H1 (cell line): ENCODE results near the gene ARHGAP24.

Experiments
- BRCA1 ChIP-seq: IDR thresholded peaks from 2 replicates; pipeline ENCODE4 v1.6.1; 2012; ENCODE audit warnings: low read depth, low read length, improper control_type of control experiment
- TF ChIP-seq, protein P1 (sequence below), 3 experiments: IDR thresholded peaks; 1 replicate in 2 of 3; 2 replicates in 1 of 3; pipeline versions ENCODE4 v1.5.1 to v1.6.1; 2011; ENCODE audit warnings: low read length in 3 of 3, mild to moderate bottlenecking in 3 of 3, inconsistent platforms in 2 of 3, low read depth in 1 of 3, moderate library complexity in 1 of 3; ENCODE audit not compliant: insufficient read depth in 1 of 3; ENCODE audit errors: control extremely low read depth in 1 of 3

DNA sequence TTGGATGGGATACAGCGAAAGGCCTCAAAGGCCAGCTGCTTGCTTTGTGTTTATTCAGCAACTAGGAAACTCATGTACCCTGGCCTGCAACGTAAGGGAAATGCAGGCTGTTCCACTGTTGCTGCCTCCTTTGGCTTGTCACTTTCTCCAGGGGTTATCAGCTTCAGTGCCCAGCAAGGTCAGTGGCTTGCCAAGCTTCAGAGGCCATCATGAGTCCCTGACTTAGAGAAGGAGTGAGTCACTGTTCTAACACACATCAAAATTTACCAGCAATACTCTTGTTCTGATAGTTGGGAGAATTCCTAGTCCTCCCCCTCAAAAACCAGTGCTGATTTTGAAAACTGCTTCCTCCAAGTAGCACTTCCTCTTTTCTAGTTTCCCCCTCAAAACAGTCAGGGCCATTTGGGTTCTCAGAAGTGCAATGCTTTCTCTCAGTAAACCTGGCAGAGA is 250.8 kb downstream of the ARHGAP24 start:
- TF ChIP-seq BRCA1 = no peak
- TF ChIP-seq, protein P1, sequence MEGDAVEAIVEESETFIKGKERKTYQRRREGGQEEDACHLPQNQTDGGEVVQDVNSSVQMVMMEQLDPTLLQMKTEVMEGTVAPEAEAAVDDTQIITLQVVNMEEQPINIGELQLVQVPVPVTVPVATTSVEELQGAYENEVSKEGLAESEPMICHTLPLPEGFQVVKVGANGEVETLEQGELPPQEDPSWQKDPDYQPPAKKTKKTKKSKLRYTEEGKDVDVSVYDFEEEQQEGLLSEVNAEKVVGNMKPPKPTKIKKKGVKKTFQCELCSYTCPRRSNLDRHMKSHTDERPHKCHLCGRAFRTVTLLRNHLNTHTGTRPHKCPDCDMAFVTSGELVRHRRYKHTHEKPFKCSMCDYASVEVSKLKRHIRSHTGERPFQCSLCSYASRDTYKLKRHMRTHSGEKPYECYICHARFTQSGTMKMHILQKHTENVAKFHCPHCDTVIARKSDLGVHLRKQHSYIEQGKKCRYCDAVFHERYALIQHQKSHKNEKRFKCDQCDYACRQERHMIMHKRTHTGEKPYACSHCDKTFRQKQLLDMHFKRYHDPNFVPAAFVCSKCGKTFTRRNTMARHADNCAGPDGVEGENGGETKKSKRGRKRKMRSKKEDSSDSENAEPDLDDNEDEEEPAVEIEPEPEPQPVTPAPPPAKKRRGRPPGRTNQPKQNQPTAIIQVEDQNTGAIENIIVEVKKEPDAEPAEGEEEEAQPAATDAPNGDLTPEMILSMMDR (IDR thresholded peaks at IDR 0.05; ENCODE audit: control extremely low read depth in 1 of 3, insufficient read depth in 1 of 3, low read depth in 1 of 3, low read length in 3 of 3) = no peak
